ENCODE data around the gene TRAPPC13. TPM values are rescaled to one million over a fixed set of nuclear protein-coding genes. Genes with fewer than 3 reads are reported as not detected.
A peak's percentile ranks its signal among the peaks of the same experiment; 100 is the strongest.

Gene TRAPPC13
- total and polyA plus RNA-seq, 2 of the 13 experiments (the other 11 are each of a cell fraction or from before 2014, with no cell fraction given): 8.4 to 19.6 TPM

GRCh38 chr5:65624025-65624570 lies 729 bp upstream of the TRAPPC13 start, which contains the start of gene TRIM23 (continued):
- TF ChIP-seq ATF2 (CRISPR knock-in tag; IDR thresholded peaks at IDR 0.05) (peak; percentile 19; the same call in 1 of the 2 replicates), MED1 (CRISPR knock-in tag; IDR thresholded peaks at IDR 0.05) (peak; percentile 32; the same call in 1 of the 2 replicates), DPF2 (CRISPR knock-in tag; IDR thresholded peaks at IDR 0.05; ENCODE audit: borderline replicate concordance, low read depth) (no peak), ZFX (CRISPR knock-in tag; IDR thresholded peaks at IDR 0.05; ENCODE audit: low read depth) (peak; percentile 87), GABPB1 (CRISPR knock-in tag; IDR thresholded peaks at IDR 0.05) (peak; percentile 36; the same call in 1 of the 2 replicates), ZNF574 (CRISPR knock-in tag; IDR thresholded peaks at IDR 0.05) (peak; percentile 53; the same call in 1 of the 2 replicates), SRY (CRISPR knock-in tag; IDR thresholded peaks at IDR 0.05) (peak; percentile 58; the same call in 1 of the 2 replicates), CREB1 (IDR thresholded peaks at IDR 0.05) (no peak), CREB1 (CRISPR knock-in tag; IDR thresholded peaks at IDR 0.05) (peak; percentile 62), PCBP1 (IDR thresholded peaks at IDR 0.05; ENCODE audit: borderline replicate concordance, low read depth, low read length) (no peak), ATF7 (IDR thresholded peaks at IDR 0.05) (no peak), ATF7 (CRISPR knock-in tag; IDR thresholded peaks at IDR 0.05) (no peak), TRIM22 (IDR thresholded peaks at IDR 0.05) (no peak), SP1 (IDR thresholded peaks at IDR 0.05) (no peak), SP1 (CRISPR knock-in tag; IDR thresholded peaks at IDR 0.05) (no peak)
- TF ChIP-seq, protein P1, sequence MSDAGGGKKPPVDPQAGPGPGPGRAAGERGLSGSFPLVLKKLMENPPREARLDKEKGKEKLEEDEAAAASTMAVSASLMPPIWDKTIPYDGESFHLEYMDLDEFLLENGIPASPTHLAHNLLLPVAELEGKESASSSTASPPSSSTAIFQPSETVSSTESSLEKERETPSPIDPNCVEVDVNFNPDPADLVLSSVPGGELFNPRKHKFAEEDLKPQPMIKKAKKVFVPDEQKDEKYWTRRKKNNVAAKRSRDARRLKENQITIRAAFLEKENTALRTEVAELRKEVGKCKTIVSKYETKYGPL (CRISPR knock-in tag; IDR thresholded peaks at IDR 0.05): no peak
- TF ChIP-seq, protein P2, sequence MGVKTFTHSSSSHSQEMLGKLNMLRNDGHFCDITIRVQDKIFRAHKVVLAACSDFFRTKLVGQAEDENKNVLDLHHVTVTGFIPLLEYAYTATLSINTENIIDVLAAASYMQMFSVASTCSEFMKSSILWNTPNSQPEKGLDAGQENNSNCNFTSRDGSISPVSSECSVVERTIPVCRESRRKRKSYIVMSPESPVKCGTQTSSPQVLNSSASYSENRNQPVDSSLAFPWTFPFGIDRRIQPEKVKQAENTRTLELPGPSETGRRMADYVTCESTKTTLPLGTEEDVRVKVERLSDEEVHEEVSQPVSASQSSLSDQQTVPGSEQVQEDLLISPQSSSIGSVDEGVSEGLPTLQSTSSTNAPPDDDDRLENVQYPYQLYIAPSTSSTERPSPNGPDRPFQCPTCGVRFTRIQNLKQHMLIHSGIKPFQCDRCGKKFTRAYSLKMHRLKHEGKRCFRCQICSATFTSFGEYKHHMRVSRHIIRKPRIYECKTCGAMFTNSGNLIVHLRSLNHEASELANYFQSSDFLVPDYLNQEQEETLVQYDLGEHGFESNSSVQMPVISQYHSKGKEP (CRISPR knock-in tag; IDR thresholded peaks at IDR 0.05): no peak
- TF ChIP-seq, protein P3, sequence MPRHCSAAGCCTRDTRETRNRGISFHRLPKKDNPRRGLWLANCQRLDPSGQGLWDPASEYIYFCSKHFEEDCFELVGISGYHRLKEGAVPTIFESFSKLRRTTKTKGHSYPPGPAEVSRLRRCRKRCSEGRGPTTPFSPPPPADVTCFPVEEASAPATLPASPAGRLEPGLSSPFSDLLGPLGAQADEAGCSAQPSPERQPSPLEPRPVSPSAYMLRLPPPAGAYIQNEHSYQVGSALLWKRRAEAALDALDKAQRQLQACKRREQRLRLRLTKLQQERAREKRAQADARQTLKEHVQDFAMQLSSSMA (CRISPR knock-in tag; IDR thresholded peaks at IDR 0.05): 0 out of 2 replicates have a peak, but pooled peaks have one; percentile 52
- TF ChIP-seq, protein P4, sequence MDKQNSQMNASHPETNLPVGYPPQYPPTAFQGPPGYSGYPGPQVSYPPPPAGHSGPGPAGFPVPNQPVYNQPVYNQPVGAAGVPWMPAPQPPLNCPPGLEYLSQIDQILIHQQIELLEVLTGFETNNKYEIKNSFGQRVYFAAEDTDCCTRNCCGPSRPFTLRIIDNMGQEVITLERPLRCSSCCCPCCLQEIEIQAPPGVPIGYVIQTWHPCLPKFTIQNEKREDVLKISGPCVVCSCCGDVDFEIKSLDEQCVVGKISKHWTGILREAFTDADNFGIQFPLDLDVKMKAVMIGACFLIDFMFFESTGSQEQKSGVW (CRISPR knock-in tag; IDR thresholded peaks at IDR 0.05; ENCODE audit: borderline replicate concordance): no peak
